HG03469 (cell line): ENCODE data around the gene FASTK.
"Not testable (repeated sequence)": the region's sequence is repeated elsewhere in the genome, so short reads cannot be mapped to it uniquely, and the experiment has no call there.

Experiments
- ATAC-seq: cut with Tn5 transposase; IDR thresholded peaks from one replicate; pipeline ENCODE4 v1.9.1; 2021; ENCODE audit warnings: mild to moderate bottlenecking, moderate library complexity, moderate number of reproducible peaks; ENCODE audit not compliant: unreplicated experiment

Gene FASTK

DNA sequence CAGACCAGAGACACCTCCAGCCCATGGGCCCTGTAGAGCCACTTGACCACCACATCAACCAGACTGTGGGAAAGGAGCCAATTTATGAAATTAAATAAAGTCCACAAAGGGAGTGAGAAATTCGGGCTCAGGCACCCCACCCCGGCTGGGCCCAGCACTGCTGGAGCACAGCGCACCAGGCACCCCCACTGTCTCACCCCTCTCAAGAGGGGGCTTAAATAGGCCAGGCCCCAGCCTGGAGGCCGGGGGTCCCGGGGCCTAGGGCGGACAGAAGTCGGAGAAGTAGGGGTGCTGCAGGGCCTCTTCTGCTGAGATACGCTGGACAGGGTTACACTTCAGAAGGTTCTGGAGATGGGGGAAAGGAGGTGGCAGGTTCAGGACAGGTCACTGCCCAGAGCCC lies 26.9 kb downstream of the FASTK start:
- ATAC-seq: no peak

DNA sequence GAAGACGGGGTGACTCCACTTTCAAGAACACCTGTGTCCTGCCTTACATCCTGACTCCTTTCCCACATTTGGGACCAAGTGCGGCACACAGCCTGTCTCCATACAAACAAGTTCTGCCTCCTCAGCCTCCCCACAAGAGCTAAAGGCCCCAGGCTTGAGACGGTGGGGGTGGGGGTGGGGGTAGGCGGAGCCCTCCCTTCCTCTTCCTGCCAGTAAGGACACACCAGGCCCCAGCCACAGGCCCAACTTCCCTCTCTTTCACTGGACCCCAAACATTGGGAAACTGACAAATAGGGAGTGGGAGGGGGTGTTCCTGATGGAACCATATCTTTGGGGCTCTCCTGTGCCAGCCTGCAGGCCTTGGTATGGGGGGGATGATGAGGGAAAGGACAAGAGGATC lies 27.5 kb downstream of the FASTK start:
- ATAC-seq: no peak

DNA sequence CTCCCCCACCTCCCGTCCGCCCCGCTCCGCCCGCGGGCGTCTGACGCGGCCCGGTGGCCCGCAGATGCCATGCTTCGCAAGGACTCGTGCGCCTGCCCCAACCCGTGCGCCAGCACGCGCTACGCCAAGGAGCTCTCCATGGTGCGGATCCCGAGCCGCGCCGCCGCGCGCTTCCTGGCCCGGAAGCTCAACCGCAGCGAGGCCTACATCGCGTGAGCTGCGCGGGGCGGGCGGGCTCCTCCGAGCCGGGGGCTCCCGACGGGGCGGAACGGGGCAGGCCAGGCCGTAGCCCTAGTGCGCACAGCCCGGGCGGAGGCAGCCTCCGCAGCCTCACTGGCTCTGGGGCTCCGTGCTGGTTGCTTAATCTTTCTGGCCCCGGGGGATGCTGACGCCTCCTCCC lies 29.5 kb downstream of the FASTK start:
- no peak for ATAC-seq

DNA sequence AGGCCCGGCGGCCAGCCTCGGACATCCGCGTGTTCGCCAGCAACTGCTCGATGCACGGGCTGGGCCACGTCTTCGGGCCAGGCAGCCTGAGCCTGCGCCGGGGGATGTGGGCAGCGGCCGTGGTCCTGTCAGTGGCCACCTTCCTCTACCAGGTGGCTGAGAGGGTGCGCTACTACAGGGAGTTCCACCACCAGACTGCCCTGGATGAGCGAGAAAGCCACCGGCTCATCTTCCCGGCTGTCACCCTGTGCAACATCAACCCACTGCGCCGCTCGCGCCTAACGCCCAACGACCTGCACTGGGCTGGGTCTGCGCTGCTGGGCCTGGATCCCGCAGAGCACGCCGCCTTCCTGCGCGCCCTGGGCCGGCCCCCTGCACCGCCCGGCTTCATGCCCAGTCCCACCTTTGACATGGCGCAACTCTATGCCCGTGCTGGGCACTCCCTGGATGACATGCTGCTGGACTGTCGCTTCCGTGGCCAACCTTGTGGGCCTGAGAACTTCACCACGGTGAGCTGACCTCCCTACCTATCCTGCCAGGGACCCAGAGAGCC lies 31.6 kb downstream of the FASTK start:
- no peak for ATAC-seq

- no peak for ATAC-seq
Measured at GRCh38 chr7:151047976-151048815, 32.4 kb downstream of the FASTK start, which contains the start of gene ASIC3. TSS of gene ASIC3 (plus strand) at chr7:151048531. CDS start at chr7:151048886, 355 bp downstream.

- no peak for ATAC-seq
Measured at GRCh38 chr7:151046603-151047573, 33.7 kb downstream of the FASTK start.

GRCh38 chr7:151045967-151046366 lies 34.6 kb downstream of the FASTK start:
- no peak for ATAC-seq

- ATAC-seq: no peak
Measured at GRCh38 chr7:151045262-151045661, 35.3 kb downstream of the FASTK start.

DNA sequence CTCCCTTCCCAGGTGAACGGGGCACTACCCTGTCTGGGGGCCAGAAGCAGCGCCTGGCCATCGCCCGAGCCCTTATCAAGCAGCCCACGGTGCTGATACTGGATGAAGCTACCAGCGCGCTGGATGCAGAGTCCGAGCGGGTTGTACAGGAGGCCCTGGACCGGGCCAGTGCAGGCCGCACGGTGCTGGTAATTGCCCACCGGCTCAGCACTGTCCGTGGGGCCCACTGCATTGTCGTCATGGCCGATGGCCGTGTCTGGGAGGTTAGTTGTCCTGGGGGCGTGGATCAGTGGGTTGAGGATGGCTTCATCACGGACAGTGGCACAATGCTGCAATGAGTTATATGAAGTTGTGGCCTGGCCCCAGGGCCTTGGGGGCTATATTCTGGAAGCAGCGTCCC lies 36.6 kb downstream of the FASTK start:
- no peak for ATAC-seq

GRCh38 chr7:151043449-151043848 lies 37.2 kb downstream of the FASTK start:
- not testable (repeated sequence) for ATAC-seq

GRCh38 chr7:151040616-151041375 lies 39.8 kb downstream of the FASTK start:
- no peak for ATAC-seq

DNA sequence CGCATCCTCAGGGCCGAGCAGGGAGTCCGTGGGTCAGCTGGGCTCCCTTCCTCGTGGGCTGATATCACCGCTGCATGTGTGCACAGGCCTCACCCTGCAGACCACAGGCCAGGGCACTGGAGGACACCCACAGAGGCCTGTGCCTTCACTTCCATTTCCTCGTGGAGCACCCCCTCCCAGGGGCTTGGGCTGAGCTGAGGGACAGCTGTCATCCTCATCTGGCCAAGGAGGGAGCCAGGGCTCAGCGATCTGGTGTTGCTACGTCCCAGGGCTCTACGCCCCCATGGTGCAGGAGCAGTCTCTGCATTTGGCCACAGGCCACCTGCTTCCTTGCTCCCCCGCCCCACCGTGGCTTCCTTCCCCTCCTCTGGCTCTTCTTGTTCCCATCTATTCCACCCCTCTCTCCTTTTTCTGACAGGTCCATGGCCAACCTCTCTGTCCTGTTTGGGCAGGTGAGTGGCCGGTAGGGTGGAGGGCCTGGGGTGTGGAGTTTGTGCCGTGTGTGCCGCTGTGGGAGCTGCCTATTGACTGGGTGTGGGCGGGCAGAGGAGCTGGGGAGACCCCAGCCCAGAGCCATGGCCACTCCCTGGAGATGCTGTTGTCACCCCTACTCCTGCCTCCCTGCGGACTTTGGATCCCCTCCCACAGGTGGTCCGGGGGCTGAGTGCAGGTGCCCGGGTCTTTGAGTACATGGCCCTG lies 40.6 kb downstream of the FASTK start:
- no peak for ATAC-seq

- ATAC-seq: no peak
Measured at GRCh38 chr7:151038951-151039849, 41.4 kb downstream of the FASTK start.

- no peak for ATAC-seq
Measured at GRCh38 chr7:151035902-151036301, 44.7 kb downstream of the FASTK start.

GRCh38 chr7:151035026-151035717 lies 45.4 kb downstream of the FASTK start:
- ATAC-seq: no peak

DNA sequence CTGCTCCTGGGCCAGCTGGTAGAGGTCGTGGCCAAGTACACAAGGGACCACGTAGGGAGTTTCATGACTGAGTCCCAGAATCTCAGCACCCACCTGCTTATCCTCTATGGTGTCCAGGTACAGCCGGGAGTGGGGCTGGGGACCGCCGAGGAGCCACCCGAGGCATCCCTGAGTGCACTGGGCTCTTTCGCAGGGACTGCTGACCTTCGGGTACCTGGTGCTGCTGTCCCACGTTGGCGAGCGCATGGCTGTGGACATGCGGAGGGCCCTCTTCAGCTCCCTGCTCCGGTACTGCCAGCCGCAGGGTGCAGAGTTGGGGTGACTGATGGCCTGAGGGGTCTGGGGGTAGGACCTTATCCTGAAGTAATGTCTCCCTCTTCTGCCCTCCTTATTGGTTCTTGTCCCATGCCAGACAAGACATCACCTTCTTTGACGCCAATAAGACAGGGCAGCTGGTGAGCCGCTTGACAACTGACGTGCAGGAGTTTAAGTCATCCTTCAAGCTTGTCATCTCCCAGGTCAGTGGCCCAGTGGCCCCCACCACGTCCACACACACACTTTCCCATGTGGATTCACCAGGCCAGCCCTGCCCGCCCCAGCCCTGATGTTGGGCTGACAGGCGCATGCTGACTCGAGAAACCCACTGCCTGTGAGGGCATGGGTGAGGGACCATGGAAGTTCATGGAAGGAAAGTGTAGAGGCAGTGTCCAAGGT lies 46.1 kb downstream of the FASTK start:
- no peak for ATAC-seq

GRCh38 chr7:151033864-151034249 lies 46.8 kb downstream of the FASTK start:
- ATAC-seq: no peak
